Measurements from ENCODE around the gene SLC47A2.
A peak's percentile ranks its signal among the peaks of the same experiment; 100 is the strongest.

The SLC47A2 gene

GRCh38 chr17:19757536-19758180 is 41.3 kb upstream of the SLC47A2 start:
- Histone ChIP-seq H3K79me1 (ENCODE audit: low read depth, low read length) (no peaks in the 10 kb centered on the region), H2BK5ac (ENCODE audit: low read length) (no peak overlapping the region), H4K91ac (ENCODE audit: low read depth, low read length, poor library complexity) (peak overlapping the region; percentile 86), H3K4me1 (ENCODE audit: control insufficient read depth in 2 of 2, insufficient read depth in 1 of 2, low read depth in 1 of 2, low read length in 2 of 2) (peaks cover 0 to 2% of the 10 kb centered on the region in 2 donors), H3K14ac (ENCODE audit: low read length) (peak overlapping the region; percentile 31), H2BK15ac (ENCODE audit: low read length) (peak overlapping the region; percentile 77), H3K4me3 (ENCODE audit: low read length in 2 of 2) (no peak overlapping the region), H4K8ac (ENCODE audit: low read depth, low read length) (no peak overlapping the region), H2BK12ac (ENCODE audit: low read length) (no peak overlapping the region), H3K4ac (ENCODE audit: low read length) (no peak overlapping the region), H3K4me2 (ENCODE audit: insufficient read depth, low read length, poor library complexity, severe bottlenecking) (no peak overlapping the region), H2BK120ac (ENCODE audit: low read depth, low read length) (no peak overlapping the region), H3K36me3 (replicated peaks in 1 of 2; ENCODE audit: control insufficient read depth in 2 of 2, insufficient read depth in 2 of 2, low read length in 2 of 2) (no peaks in the 10 kb centered on the region), H2AK5ac (ENCODE audit: low read depth, low read length) (no peak overlapping the region), H2AFZ (ENCODE audit: low read length) (no peak overlapping the region), H3K27me3 (ENCODE audit: control insufficient read depth in 3 of 3, insufficient read depth in 3 of 3, low read depth in 1 of 3, low read length in 3 of 3) (peaks cover 0 to 39% (median 0%) of the 10 kb centered on the region in 3 experiments), H3K27ac (replicated peaks; ENCODE audit: low read length) (no peak overlapping the region), H3K9ac (ENCODE audit: low read depth, low read length, poor library complexity) (no peak overlapping the region), H3K18ac (ENCODE audit: low read length) (peak overlapping the region; percentile 40), H3K23ac (ENCODE audit: low read depth, low read length, poor library complexity) (peak overlapping the region; percentile 81), H3K9me3 (replicated peaks in 1 of 2; ENCODE audit: control insufficient read depth in 2 of 2, insufficient read depth in 1 of 2, low read depth in 1 of 2, low read length in 2 of 2) (peaks cover 0 to 3% of the 10 kb centered on the region in 2 donors)
- WGBS, 2 donors (ENCODE audit: extremely low coverage in 2 of 2, insufficient read length in 2 of 2, insufficient replicate concordance in 1 of 2) = no CpG with 5 or more reads among the region's 12 CpGs
- DNase-seq (ENCODE audit: low spot score) = no peak

GRCh38 chr17:19756546-19756945 is 40.2 kb upstream of the SLC47A2 start:
- Histone ChIP-seq H3K14ac (ENCODE audit: low read length) (no peak overlapping the region), H3K4ac (ENCODE audit: low read length) (no peak overlapping the region), H3K27ac (replicated peaks; ENCODE audit: low read length) (no peak overlapping the region), H3K4me3 (ENCODE audit: low read length in 2 of 2) (no peak overlapping the region), H2BK12ac (ENCODE audit: low read length) (no peak overlapping the region), H3K4me1 (ENCODE audit: control insufficient read depth in 2 of 2, insufficient read depth in 1 of 2, low read depth in 1 of 2, low read length in 2 of 2) (peaks cover 0 to 2% of the 10 kb centered on the region in 2 donors), H4K91ac (ENCODE audit: low read depth, low read length, poor library complexity) (no peak overlapping the region), H3K23ac (ENCODE audit: low read depth, low read length, poor library complexity) (no peak overlapping the region), H3K27me3 (ENCODE audit: control insufficient read depth in 3 of 3, insufficient read depth in 3 of 3, low read depth in 1 of 3, low read length in 3 of 3) (peaks cover 0 to 40% (median 0%) of the 10 kb centered on the region in 3 experiments), H2AK5ac (ENCODE audit: low read depth, low read length) (no peak overlapping the region), H3K9ac (ENCODE audit: low read depth, low read length, poor library complexity) (no peak overlapping the region), H3K4me2 (ENCODE audit: insufficient read depth, low read length, poor library complexity, severe bottlenecking) (no peak overlapping the region), H2BK120ac (ENCODE audit: low read depth, low read length) (no peak overlapping the region), H2AFZ (ENCODE audit: low read length) (no peak overlapping the region), H2BK5ac (ENCODE audit: low read length) (no peak overlapping the region), H2BK15ac (ENCODE audit: low read length) (no peak overlapping the region), H3K18ac (ENCODE audit: low read length) (no peak overlapping the region), H4K8ac (ENCODE audit: low read depth, low read length) (no peak overlapping the region), H3K36me3 (replicated peaks in 1 of 2; ENCODE audit: control insufficient read depth in 2 of 2, insufficient read depth in 2 of 2, low read length in 2 of 2) (no peaks in the 10 kb centered on the region), H3K9me3 (replicated peaks in 1 of 2; ENCODE audit: control insufficient read depth in 2 of 2, insufficient read depth in 1 of 2, low read depth in 1 of 2, low read length in 2 of 2) (peaks cover 0 to 3% of the 10 kb centered on the region in 2 donors), H3K79me1 (ENCODE audit: low read depth, low read length) (no peaks in the 10 kb centered on the region)
- DNase-seq (ENCODE audit: low spot score) = no peak
- no CpG with 5 or more reads among the region's 10 CpGs for WGBS, 2 donors (ENCODE audit: extremely low coverage in 2 of 2, insufficient read length in 2 of 2, insufficient replicate concordance in 1 of 2)

DNA sequence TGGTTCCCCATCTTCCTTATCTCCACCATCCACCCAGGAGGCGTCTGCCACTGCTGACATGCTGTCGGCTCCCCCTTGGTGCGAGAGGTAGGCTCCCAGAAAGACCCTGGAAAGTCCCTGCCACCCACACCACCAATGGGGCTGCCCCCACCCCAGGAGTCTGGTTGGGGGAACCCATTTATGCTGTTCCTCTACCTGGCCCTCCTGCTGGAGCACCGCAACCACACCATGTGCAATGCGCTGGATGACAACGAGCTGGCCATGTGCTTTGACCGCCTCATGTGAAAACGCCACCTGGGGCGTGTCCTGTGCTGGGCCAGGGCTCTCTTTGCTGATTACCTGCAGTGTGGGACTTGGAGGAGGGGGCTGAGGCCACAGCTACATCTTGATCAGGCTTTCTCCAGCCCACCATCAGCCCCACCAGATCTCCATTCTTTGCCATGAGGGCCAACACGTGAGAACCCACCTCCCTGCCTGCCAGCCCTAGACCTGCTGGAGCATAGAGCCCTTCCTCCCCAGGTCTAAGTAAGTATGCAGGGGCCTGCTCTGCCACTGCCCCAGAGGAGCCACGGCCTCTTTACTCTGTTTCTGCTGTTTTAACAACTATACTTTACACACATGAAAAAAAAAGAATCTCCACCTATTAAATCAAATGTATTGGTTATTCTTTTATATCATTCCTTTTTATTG is 39.6 kb upstream of the SLC47A2 start:
- Histone ChIP-seq H2BK12ac (ENCODE audit: low read length) (no peak overlapping the region), H2AK5ac (ENCODE audit: low read depth, low read length) (peak overlapping the region; percentile 50), H4K91ac (ENCODE audit: low read depth, low read length, poor library complexity) (no peak overlapping the region), H3K4ac (ENCODE audit: low read length) (no peak overlapping the region), H2BK5ac (ENCODE audit: low read length) (no peak overlapping the region), H3K4me2 (ENCODE audit: insufficient read depth, low read length, poor library complexity, severe bottlenecking) (no peak overlapping the region), H3K27me3 (ENCODE audit: control insufficient read depth in 3 of 3, insufficient read depth in 3 of 3, low read depth in 1 of 3, low read length in 3 of 3) (peaks cover 0 to 46% (median 0%) of the 10 kb centered on the region in 3 experiments), H2BK120ac (ENCODE audit: low read depth, low read length) (no peak overlapping the region), H4K8ac (ENCODE audit: low read depth, low read length) (no peak overlapping the region), H3K18ac (ENCODE audit: low read length) (no peak overlapping the region), H3K9ac (ENCODE audit: low read depth, low read length, poor library complexity) (no peak overlapping the region), H3K4me3 (ENCODE audit: low read length in 2 of 2) (no peak overlapping the region), H3K4me1 (ENCODE audit: control insufficient read depth in 2 of 2, insufficient read depth in 1 of 2, low read depth in 1 of 2, low read length in 2 of 2) (peaks cover 0 to 2% of the 10 kb centered on the region in 2 donors), H2AFZ (ENCODE audit: low read length) (no peak overlapping the region), H3K14ac (ENCODE audit: low read length) (no peak overlapping the region), H3K79me1 (ENCODE audit: low read depth, low read length) (no peaks in the 10 kb centered on the region), H2BK15ac (ENCODE audit: low read length) (no peak overlapping the region), H3K9me3 (replicated peaks in 1 of 2; ENCODE audit: control insufficient read depth in 2 of 2, insufficient read depth in 1 of 2, low read depth in 1 of 2, low read length in 2 of 2) (peaks cover 0 to 3% of the 10 kb centered on the region in 2 donors), H3K36me3 (replicated peaks in 1 of 2; ENCODE audit: control insufficient read depth in 2 of 2, insufficient read depth in 2 of 2, low read length in 2 of 2) (no peaks in the 10 kb centered on the region), H3K27ac (replicated peaks; ENCODE audit: low read length) (no peak overlapping the region), H3K23ac (ENCODE audit: low read depth, low read length, poor library complexity) (peak overlapping the region; percentile 69)
- no peak for DNase-seq (ENCODE audit: low spot score)
- no CpG with 5 or more reads among the region's 11 CpGs for WGBS, 2 donors (ENCODE audit: extremely low coverage in 2 of 2, insufficient read length in 2 of 2, insufficient replicate concordance in 1 of 2)

DNA sequence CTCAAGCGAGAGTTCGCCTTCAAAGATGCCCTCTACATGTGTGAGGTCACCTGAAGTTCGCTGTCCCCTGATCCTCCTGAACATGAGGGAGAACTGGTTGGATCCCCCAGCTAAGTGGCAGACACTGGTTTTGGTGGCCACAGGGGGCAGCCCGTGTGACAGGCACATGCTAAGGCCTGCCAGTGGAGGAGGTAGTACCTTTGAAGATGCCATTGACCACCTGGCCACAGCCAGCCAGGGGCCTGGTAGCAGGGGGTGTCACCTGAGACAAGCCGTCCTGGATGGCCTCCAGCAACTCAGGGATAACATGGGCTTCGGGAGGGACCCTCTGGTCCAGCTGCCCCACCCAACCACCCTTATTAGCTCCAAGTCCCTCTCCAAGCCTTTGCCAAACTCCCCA is 39.0 kb upstream of the SLC47A2 start:
- H3K18ac ChIP-seq (ENCODE audit: low read length) = peak overlapping the region; percentile 11
- H3K36me3 ChIP-seq (replicated peaks in 1 of 2; ENCODE audit: control insufficient read depth in 2 of 2, insufficient read depth in 2 of 2, low read length in 2 of 2) = no peaks in the 10 kb centered on the region
- no peak overlapping the region for H3K14ac ChIP-seq (ENCODE audit: low read length)
- no peak overlapping the region for H2BK5ac ChIP-seq (ENCODE audit: low read length)
- no CpG with 5 or more reads among the region's 6 CpGs for WGBS, 2 donors (ENCODE audit: extremely low coverage in 2 of 2, insufficient read length in 2 of 2, insufficient replicate concordance in 1 of 2)
- H3K27ac ChIP-seq (replicated peaks; ENCODE audit: low read length) = no peak overlapping the region
- H3K23ac ChIP-seq (ENCODE audit: low read depth, low read length, poor library complexity) = no peak overlapping the region
- H3K9me3 ChIP-seq (replicated peaks in 1 of 2; ENCODE audit: control insufficient read depth in 2 of 2, insufficient read depth in 1 of 2, low read depth in 1 of 2, low read length in 2 of 2) = peaks cover 0 to 3% of the 10 kb centered on the region in 2 donors
- H3K4me1 ChIP-seq (ENCODE audit: control insufficient read depth in 2 of 2, insufficient read depth in 1 of 2, low read depth in 1 of 2, low read length in 2 of 2) = peaks cover 0 to 2% of the 10 kb centered on the region in 2 donors
- no peak for DNase-seq (ENCODE audit: low spot score)
- peak overlapping the region; percentile 66 for H3K9ac ChIP-seq (ENCODE audit: low read depth, low read length, poor library complexity)
- H3K79me1 ChIP-seq (ENCODE audit: low read depth, low read length) = no peaks in the 10 kb centered on the region
- no peak overlapping the region for H2BK12ac ChIP-seq (ENCODE audit: low read length)
- H2BK120ac ChIP-seq (ENCODE audit: low read depth, low read length) = no peak overlapping the region
- no peak overlapping the region for H3K4me3 ChIP-seq (ENCODE audit: low read length in 2 of 2)
- no peak overlapping the region for H2AFZ ChIP-seq (ENCODE audit: low read length)
- H2AK5ac ChIP-seq (ENCODE audit: low read depth, low read length) = no peak overlapping the region
- H3K4me2 ChIP-seq (ENCODE audit: insufficient read depth, low read length, poor library complexity, severe bottlenecking) = no peak overlapping the region
- peaks cover 0 to 44% (median 0%) of the 10 kb centered on the region in 3 experiments for H3K27me3 ChIP-seq (ENCODE audit: control insufficient read depth in 3 of 3, insufficient read depth in 3 of 3, low read depth in 1 of 3, low read length in 3 of 3)
- H2BK15ac ChIP-seq (ENCODE audit: low read length) = no peak overlapping the region
- no peak overlapping the region for H3K4ac ChIP-seq (ENCODE audit: low read length)
- H4K8ac ChIP-seq (ENCODE audit: low read depth, low read length) = no peak overlapping the region
- no peak overlapping the region for H4K91ac ChIP-seq (ENCODE audit: low read depth, low read length, poor library complexity)

Data from neuronal stem cell (in vitro differentiated cells).